ENCODE measurements around the gene YIPF6.

YIPF6 gene

GRCh38 chrX:68571292-68571609, 72.4 kb downstream of the YIPF6 start:
- Histone ChIP-seq H3K27ac (no peak overlapping the region), H3K4me3 (no peak overlapping the region)
- TF ChIP-seq CTCF (IDR thresholded peaks at IDR 0.05) = no peak
- no peak for DNase-seq (ENCODE audit: low spot score)

- no peak overlapping the region for H3K27ac ChIP-seq
- TF ChIP-seq CTCF (IDR thresholded peaks at IDR 0.05) = no peak
- no peak for DNase-seq (ENCODE audit: low spot score)
- no peak overlapping the region for H3K4me3 ChIP-seq
Observed at GRCh38 chrX:68571610-68572311, 72.9 kb downstream of the YIPF6 start.

GRCh38 chrX:68574240-68574639, 75.4 kb downstream of the YIPF6 start:
- DNase-seq (ENCODE audit: low spot score) = no peak
- TF ChIP-seq CTCF (IDR thresholded peaks at IDR 0.05) = no peak
- no peak overlapping the region for H3K27ac ChIP-seq
- no peak overlapping the region for H3K4me3 ChIP-seq

GRCh38 chrX:68579810-68580209, 81.0 kb downstream of the YIPF6 start:
- H3K27ac ChIP-seq = no peak overlapping the region
- H3K4me3 ChIP-seq = no peak overlapping the region
- no peak for TF ChIP-seq CTCF (IDR thresholded peaks at IDR 0.05)
- no peak for DNase-seq (ENCODE audit: low spot score)

GRCh38 chrX:68584221-68584620, 85.4 kb downstream of the YIPF6 start:
- DNase-seq (ENCODE audit: low spot score) = no peak
- Histone ChIP-seq H3K27ac (no peak overlapping the region), H3K4me3 (no peak overlapping the region)
- TF ChIP-seq CTCF (IDR thresholded peaks at IDR 0.05) = no peak

Measured in coronary artery (tissue), 2 donors.